Caco-2 (cell line): ENCODE data around the gene C19orf12. TPM values are rescaled to one million over a fixed set of nuclear protein-coding genes. Genes with fewer than 3 reads are reported as not detected.

ENCODE experiments used
- BruUV-seq: library from RNA; stranded (reverse); fragments of 400-500 nt; replicated peaks from 2 replicates; lab custom pipeline; 2021; lab: Mats Ljungman, UMichigan
- CTCF ChIA-PET: fragments of 300-600 bp; sonication (Branson Sonifier 250); formaldehyde crosslinking; loops from one replicate; lab custom pipeline; 2022; ENCODE audit warnings: antibody characterized with exemption; lab: Charles Lee
- POLR2A ChIA-PET: fragments of 300-600 bp; sonication (Branson Sonifier 250); formaldehyde crosslinking; loops from one replicate; lab custom pipeline; 2022; ENCODE audit warnings: antibody characterized with exemption; lab: Charles Lee
- DNase-seq, 2 experiments: peaks; one replicate each; pipeline versions ENCODE4 v3.0.0 to v3.0.0-alpha.2; 2020 to 2022
- H3K27me3 ChIP-seq: replicated peaks from 2 replicates; pipeline ENCODE4 v1.6.0; 2011; ENCODE audit warnings: low read length; ENCODE audit not compliant: control insufficient read depth, insufficient read depth
- H3K36me3 ChIP-seq: 2 replicates; pipeline ENCODE4 v1.5.1; 2011; ENCODE audit warnings: low read length; ENCODE audit not compliant: control insufficient read depth, insufficient read depth
- H3K4me1 ChIP-seq: fragments of 250-450 bp; sonication (Bioruptor Pico); 2 replicates; pipeline ENCODE4 v1.5.1; 2020; ENCODE audit warnings: mild to moderate bottlenecking
- H3K4me3 ChIP-seq: 2 replicates; pipeline ENCODE4 v1.5.1; 2011; ENCODE audit warnings: low read depth, mild to moderate bottlenecking, control low read depth, low read length
- H3K9me3 ChIP-seq: fragments of 250-450 bp; sonication (Bioruptor Pico); 2 replicates; pipeline ENCODE4 v1.5.1; 2020; ENCODE audit warnings: mild to moderate bottlenecking, moderate library complexity
- H3K27ac Mint-ChIP-seq: one replicate; pipeline ENCODE4 v1.8.0; 2022; ENCODE audit warnings: mixed read lengths; ENCODE audit not compliant: unreplicated experiment
- H3K27me3 Mint-ChIP-seq: one replicate; pipeline ENCODE4 v1.8.0; 2022; ENCODE audit warnings: mixed read lengths; ENCODE audit not compliant: insufficient read depth, unreplicated experiment
- H3K36me3 Mint-ChIP-seq: one replicate; pipeline ENCODE4 v1.8.0; 2022; ENCODE audit warnings: mild to moderate bottlenecking, mixed read lengths; ENCODE audit not compliant: insufficient read depth, unreplicated experiment
- H3K4me1 Mint-ChIP-seq: one replicate; pipeline ENCODE4 v1.8.0; 2022; ENCODE audit warnings: low read depth, mixed read lengths; ENCODE audit not compliant: unreplicated experiment
- H3K4me3 Mint-ChIP-seq: one replicate; pipeline ENCODE4 v1.8.0; 2022; ENCODE audit warnings: mild to moderate bottlenecking, moderate library complexity, mixed read lengths; ENCODE audit not compliant: unreplicated experiment
- H3K9me3 Mint-ChIP-seq: one replicate; pipeline ENCODE4 v1.8.0; 2022; ENCODE audit warnings: mixed read lengths; ENCODE audit not compliant: unreplicated experiment
- CTCF ChIP-seq, 2 experiments: fragments of 200-600 bp in 1 of 2; IDR thresholded peaks; 1 replicate in 1 of 2; 2 replicates in 1 of 2; pipeline versions ENCODE4 v1.5.1 to v1.8.0; 2011 to 2022; ENCODE audit warnings: antibody characterized with exemption in 1 of 2, control low read depth in 1 of 2, inconsistent platforms in 1 of 2, low read depth in 1 of 2, low read length in 1 of 2, mild to moderate bottlenecking in 1 of 2, moderate library complexity in 1 of 2; ENCODE audit not compliant: insufficient read depth in 1 of 2, severe bottlenecking in 1 of 2, unreplicated experiment in 1 of 2
- intact Hi-C: fragments of 100-400 bp; cut with micrococcal nuclease; formaldehyde crosslinking; loops from one replicate; pipeline ENCODE4 v1.10.0; 2022; ENCODE audit not compliant: unreplicated experiment
- total RNA-seq: library from RNA; stranded (reverse); gene quantifications from 2 replicates; pipeline ENCODE4 v1.2.3, GENCODE V29; 2022

C19orf12 gene
- total RNA-seq, 1 experiment from 2014 or later: 20.8 TPM

DNA sequence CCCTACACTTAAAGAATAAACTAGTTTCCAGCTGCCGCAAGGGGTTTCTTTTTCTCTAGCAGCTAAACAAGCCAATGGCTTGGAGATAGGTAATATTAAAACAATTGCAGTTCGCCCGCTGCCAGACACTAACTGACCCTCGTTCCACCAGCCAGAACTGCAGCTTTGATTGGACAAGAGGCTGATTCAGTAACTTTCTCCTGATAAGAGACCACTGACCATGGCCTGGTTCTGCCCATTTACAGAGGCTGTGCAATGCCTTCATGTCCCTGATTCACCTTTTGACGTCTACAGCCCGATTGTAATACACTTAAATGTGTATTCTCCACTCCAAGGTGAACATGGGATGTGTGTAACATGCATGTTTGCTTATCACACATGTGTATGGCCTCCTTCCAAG is 12.8 kb upstream of the C19orf12 start:
- H3K4me3 Mint-ChIP-seq: no peak overlapping the region
- BruUV-seq: no TSS peak
- POLR2A ChIA-PET: no interaction called here
- no peaks in the 10 kb centered on the region for H3K36me3 Mint-ChIP-seq
- CTCF ChIA-PET: interaction anchor here (1.1 kb wide), 1 partner anchor 11 kb away, joined by 3 read pairs; no protein-coding TSS in a partner anchor
- intact Hi-C loops: no loop called here
- H3K4me1 Mint-ChIP-seq: no peaks in the 10 kb centered on the region
- H3K27ac Mint-ChIP-seq: no peak overlapping the region
- DNase-seq: no peak
- Histone ChIP-seq H3K4me1 (no peaks in the 10 kb centered on the region), H3K27me3 (no peaks in the 10 kb centered on the region), H3K36me3 (no peaks in the 10 kb centered on the region), H3K4me3 (no peak overlapping the region), H3K9me3 (no peaks in the 10 kb centered on the region)
- H3K27me3 Mint-ChIP-seq: peaks cover 17% of the 10 kb centered on the region
- H3K9me3 Mint-ChIP-seq: no peaks in the 10 kb centered on the region
- no peak for TF ChIP-seq CTCF (IDR thresholded peaks at IDR 0.05; ENCODE audit: insufficient read depth in 1 of 2, low read depth in 1 of 2, low read length in 1 of 2, severe bottlenecking in 1 of 2, unreplicated experiment in 1 of 2)

DNA sequence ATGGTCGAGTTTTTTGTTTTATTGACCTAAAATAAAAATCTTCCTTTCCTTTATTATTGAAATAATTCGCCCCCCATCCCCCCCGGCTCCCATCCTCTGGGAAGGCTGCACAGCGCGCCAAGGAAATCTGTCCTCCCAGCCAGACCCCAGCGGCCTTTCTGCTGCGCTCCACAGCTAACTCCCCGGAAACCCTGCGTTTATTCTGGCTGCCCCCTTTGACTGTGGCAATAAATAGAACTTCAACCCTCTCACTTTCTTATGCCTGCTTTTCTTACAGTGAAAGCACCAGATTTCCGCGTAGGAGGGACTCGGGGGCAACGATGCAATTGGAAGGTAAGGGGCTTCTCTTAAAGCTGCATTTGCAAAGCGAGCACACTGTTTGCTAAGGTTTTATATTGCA is 9.7 kb upstream of the C19orf12 start:
- Histone ChIP-seq H3K36me3 (no peaks in the 10 kb centered on the region), H3K4me3 (no peak overlapping the region), H3K9me3 (no peaks in the 10 kb centered on the region), H3K4me1 (no peaks in the 10 kb centered on the region), H3K27me3 (no peaks in the 10 kb centered on the region)
- no peak overlapping the region for H3K27ac Mint-ChIP-seq
- ChIA-PET CTCF (interaction anchor here (0.5 to 0.7 kb wide), 4 partner anchors 35 to 211 kb away, joined by 4 to 7 read pairs (median 5); no protein-coding TSS in a partner anchor), POLR2A (no interaction called here)
- no peak for DNase-seq
- no peaks in the 10 kb centered on the region for H3K4me1 Mint-ChIP-seq
- H3K9me3 Mint-ChIP-seq: no peaks in the 10 kb centered on the region
- no peak for TF ChIP-seq CTCF (IDR thresholded peaks at IDR 0.05; ENCODE audit: insufficient read depth in 1 of 2, low read depth in 1 of 2, low read length in 1 of 2, severe bottlenecking in 1 of 2, unreplicated experiment in 1 of 2)
- H3K4me3 Mint-ChIP-seq: peak overlapping the region; percentile 35
- no peaks in the 10 kb centered on the region for H3K36me3 Mint-ChIP-seq
- intact Hi-C loops: loop anchor here (1.0 kb wide), 1 partner anchor 8 kb away; no protein-coding TSS in a partner anchor
- BruUV-seq: no TSS peak
- H3K27me3 Mint-ChIP-seq: peaks cover 15% of the 10 kb centered on the region

DNA sequence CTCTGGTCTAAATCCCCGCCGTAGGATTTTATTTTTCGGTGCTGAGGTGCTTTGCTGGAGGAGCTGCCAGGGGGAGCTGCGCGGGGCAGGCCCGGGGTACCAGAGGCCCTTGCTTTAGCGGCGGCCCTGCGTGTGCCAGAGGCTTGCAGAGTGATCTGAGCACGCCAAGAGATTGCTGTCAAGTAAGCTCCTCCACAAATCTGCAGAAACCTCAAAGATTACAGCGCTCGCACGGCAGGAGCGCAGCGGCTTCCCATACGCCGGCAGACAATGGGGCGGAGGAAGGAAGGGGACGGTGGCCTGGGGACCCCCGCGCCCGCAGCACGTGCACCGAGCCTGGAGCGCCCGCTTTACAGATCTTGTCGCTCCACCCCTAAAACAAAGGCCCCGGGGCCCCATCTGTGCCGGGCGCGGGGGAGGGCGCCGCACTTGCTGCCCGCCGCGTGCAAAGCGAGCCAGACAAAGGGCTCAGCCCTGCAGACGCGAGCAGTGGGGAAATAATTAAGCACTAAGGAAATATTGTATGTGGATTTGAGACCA is 9.1 kb upstream of the C19orf12 start:
- Histone ChIP-seq H3K9me3 (no peaks in the 10 kb centered on the region), H3K27me3 (no peaks in the 10 kb centered on the region), H3K4me3 (peak overlapping the region; percentile 18), H3K4me1 (no peaks in the 10 kb centered on the region), H3K36me3 (no peaks in the 10 kb centered on the region)
- CTCF ChIA-PET: interaction anchor here (0.5 to 0.7 kb wide), 2 partner anchors 36 to 91 kb away, joined by 4 to 6 read pairs; no protein-coding TSS in a partner anchor
- Mint-ChIP-seq H3K4me1 (no peaks in the 10 kb centered on the region), H3K27ac (no peak overlapping the region), H3K9me3 (no peaks in the 10 kb centered on the region), H3K36me3 (no peaks in the 10 kb centered on the region), H3K27me3 (peaks cover 10% of the 10 kb centered on the region), H3K4me3 (peak overlapping the region; percentile 35)
- POLR2A ChIA-PET: no interaction called here
- intact Hi-C loops: loop anchor here (1.0 kb wide), 1 partner anchor 8 kb away; no protein-coding TSS in a partner anchor
- no TSS peak for BruUV-seq
- no peak for DNase-seq
- TF ChIP-seq CTCF (IDR thresholded peaks at IDR 0.05; ENCODE audit: insufficient read depth in 1 of 2, low read depth in 1 of 2, low read length in 1 of 2, severe bottlenecking in 1 of 2, unreplicated experiment in 1 of 2): no peak
